IPS-18c (cell line): ENCODE measurements around the gene MTCL3.
"Not testable (repeated sequence)": the region's sequence is repeated elsewhere in the genome, so short reads cannot be mapped to it uniquely, and the experiment has no call there.

Source experiments
- H3K4me3 ChIP-seq: 2 replicates; pipeline ENCODE4 v1.7.0; 2013; ENCODE audit warnings: low read depth, mild to moderate bottlenecking, low read length, moderate library complexity; ENCODE audit not compliant: insufficient read depth
- H3K9me3 ChIP-seq: one replicate; pipeline ENCODE4 v1.6.1; 2013; ENCODE audit warnings: mild to moderate bottlenecking, low read length, moderate library complexity; ENCODE audit not compliant: control insufficient read depth, insufficient read depth

The MTCL3 gene

DNA sequence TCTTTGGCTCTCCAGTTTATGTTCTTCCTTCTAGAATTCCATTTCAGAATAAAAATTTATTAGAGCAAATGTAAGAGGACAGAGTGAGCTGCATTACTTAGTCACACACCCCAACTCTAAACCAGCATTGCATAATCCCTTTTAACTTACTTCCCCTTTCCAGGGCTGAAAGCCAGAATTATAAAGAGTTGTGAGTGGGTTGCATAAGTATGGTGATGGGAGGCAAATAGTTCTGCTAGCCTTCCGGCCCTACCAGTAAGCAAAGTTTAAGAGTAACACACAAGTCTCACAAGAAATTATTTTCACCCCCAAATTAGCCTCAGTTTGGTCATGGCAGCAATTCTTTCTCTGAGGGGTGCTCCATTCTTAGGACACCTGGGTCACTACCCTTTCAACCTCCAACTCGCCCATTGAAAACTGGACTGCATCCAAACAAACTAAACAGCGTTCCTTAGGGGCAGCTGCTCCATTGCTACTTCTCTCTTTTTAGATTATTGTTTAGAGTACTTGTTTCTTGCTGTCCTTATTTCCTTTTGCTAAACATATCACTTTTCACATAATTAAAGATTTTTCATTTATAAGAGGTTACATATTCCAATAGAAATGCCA lies 61.6 kb downstream of the MTCL3 start:
- Histone ChIP-seq H3K4me3 (no peak overlapping the region), H3K9me3 (no peaks in the 10 kb centered on the region)

DNA sequence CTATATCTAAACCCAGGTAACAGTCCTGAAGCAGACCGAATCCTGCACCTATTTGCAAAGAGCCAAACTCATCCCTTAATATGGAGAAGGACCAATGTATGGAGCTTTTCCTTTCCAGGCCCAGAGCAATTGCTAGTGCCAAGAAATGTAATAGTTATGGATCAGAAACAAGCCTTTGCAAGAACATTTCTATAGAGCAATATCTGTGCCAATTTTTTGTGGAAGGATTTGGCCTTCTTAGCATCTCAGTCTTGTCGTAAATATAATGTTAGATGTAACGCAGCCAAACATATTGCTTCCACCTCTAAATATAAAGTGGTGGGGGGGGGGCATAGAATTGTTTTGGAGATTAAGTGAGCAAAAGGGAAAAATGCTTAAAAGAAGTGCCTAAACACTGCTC lies 62.7 kb downstream of the MTCL3 start:
- Histone ChIP-seq H3K4me3 (no peak overlapping the region), H3K9me3 (no peaks in the 10 kb centered on the region)

DNA sequence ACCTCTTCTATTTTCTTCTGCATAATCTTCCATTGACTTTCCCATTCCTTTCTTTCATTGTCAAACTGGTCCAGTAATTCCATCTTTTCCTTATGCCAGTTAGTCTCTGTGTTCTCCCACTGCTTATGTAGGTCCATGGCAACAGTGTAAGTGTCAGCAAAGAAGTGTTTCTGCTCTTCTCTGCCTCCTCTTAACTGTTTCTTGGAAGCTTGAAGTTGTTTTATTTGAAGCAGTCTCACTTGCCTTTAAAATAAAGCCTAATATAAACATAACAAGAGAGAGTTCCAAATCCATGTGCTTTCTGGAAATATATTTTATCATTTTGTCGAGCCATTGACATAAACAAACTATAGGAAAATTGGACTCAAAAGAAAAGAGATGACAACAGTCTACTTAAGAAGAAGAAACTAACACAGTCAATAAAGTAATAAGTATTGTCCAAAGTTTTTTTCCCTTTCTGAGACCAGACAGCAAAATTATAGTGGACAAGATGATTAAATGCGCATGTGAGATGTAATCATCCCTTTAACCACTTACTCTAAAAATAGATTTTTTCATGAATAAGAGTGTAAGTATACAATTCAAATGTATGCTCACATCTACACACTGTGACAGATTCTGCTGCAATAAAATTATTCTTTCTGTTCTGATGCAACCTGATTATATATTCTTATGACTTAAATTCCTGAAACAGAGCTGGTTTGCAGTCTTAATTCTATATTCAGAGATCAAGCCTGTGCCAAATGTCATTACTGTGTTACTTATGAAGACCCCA lies 65.1 kb downstream of the MTCL3 start:
- Histone ChIP-seq H3K9me3 (no peaks in the 10 kb centered on the region), H3K4me3 (no peak overlapping the region)

DNA sequence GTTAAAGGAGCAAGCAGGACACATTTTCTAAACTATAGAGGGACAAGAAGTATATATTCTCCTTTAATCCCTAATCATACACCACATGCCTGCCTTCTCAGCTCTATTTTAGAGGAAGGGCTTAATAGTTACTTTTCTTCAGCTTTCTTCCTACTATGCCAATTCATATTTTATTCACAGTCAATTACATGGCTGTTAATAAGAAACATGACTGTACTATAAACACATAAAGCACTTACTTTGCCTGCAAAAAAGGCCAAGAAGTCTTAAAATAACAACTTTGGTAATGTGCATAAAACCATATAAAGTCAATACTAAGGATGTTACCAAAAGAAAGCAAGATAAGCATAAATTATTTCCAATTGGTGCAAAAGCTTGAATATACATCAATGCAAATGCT lies 66.3 kb downstream of the MTCL3 start:
- H3K4me3 ChIP-seq, result no peak overlapping the region
- no peaks in the 10 kb centered on the region for H3K9me3 ChIP-seq

DNA sequence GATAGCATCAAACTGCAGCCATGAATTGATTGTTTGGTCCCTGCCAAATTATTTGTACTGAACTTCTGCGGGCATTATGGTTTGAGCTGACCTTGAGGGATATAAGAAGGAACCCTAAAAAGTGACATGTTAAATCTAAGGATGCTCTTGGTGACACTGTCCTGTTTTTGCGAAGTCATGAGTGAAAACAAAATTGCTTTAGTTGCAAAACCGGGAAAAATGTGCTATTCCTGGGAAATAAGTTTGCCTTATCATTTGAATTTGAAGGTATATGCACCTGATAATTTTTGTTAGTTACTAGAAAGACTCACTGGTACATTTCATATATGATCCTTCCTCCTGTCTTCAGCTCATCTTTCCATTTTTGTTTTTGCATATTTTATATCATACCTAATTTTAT lies 67.7 kb downstream of the MTCL3 start:
- H3K4me3 ChIP-seq, result no peak overlapping the region
- no peaks in the 10 kb centered on the region for H3K9me3 ChIP-seq

DNA sequence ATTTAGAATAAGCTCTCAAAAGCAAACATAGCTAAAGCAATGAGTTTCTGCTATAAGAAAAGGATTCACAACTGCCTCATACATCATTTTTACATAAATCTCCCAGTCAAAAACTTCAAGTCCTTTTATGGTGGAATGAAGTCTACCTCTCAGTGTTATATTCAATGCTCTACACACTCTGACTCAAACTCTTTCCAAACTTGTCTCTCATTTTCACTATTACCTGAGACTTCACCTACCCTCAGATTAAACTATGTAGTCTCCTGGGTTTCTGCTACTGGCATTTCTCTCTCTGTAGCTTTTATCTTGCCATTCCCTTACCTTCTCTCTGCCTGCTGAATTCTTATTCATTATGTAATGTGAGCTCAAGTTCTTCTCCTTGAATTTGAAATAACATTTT lies 71.4 kb downstream of the MTCL3 start:
- Histone ChIP-seq H3K4me3 (no peak overlapping the region), H3K9me3 (no peaks in the 10 kb centered on the region)

DNA sequence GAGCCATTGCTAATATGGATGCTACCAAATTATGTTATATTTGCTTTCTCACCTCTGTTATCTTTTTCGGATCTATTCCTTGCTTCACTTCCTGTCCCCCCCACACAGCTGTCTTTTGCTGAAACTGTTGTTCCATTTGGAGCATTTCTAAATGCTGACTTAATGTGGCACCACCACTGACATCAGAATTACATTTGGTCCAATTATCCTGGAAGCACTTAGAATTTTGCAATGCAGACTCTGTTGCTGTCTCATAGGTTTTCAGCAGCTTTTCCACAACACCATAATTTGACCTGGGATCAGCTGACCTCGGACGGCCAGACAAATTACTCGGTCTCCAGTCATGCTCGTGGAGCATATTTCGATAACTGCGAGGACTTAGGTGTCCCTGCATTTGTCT lies 72.8 kb downstream of the MTCL3 start:
- Histone ChIP-seq H3K4me3 (no peak overlapping the region), H3K9me3 (no peaks in the 10 kb centered on the region)

DNA sequence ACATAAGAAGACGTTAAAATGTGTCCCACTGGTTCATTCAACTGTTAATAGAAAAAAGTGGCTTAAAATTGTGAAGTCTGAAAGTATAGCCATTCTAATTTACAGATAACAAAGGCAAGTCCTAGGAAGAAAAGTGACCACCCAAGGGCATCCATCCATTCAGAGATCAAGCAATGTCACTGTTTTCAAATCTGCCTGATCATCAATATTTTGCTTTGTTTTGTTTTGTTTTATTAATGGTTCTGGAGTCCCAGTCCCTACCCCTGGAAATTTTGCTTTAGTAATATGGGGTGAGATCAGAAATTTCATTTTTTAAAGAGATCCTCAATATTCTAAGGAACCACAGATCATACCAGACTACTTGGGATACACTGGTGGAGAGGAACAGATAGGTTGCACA lies 77.3 kb downstream of the MTCL3 start:
- Histone ChIP-seq H3K4me3 (no peak overlapping the region), H3K9me3 (no peaks in the 10 kb centered on the region)

DNA sequence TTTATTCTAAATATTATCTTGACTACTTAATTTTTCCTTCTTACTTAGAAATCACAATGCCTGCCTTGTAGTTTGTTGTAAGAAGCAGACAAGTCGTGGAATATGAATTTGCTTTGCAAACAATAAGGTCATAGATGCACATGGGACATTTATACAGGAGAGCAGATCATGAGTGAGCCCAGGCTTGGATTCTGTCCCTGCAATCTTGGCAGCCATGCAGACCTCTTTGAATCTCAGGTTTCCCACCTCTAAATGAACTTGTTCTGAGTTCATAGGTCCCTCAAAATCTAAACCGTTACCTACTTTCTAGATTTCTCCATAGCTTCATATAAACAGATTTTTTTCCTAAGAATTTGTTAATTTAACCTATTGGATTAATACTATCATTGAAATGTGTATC lies 79.4 kb downstream of the MTCL3 start:
- no peak overlapping the region for H3K4me3 ChIP-seq
- H3K9me3 ChIP-seq, result no peaks in the 10 kb centered on the region

DNA sequence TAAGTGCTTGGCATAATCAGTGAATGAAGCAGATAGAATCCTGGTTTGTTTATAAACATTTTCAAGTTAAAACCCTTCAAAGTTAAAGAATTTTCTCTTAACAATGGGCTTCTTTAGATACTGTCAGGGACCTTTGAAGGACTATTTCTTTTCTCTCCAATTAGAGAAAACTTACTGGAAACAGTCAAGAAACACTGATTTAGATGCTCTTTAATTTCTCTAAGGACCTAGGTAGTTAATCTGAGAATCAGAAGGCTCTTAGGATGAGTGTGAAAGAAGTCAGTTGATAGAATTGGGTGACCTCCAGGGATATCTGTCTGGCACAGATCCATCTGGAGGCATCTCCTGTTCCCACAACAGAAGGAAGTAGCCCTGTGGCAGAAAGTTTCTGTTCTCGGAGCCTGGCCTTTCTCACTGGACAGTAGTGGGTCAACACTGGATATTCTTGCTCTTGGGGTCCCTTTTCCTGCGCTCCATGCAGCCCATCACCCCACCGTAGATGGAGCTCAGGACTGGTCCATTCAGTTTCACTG lies 82.5 kb downstream of the MTCL3 start:
- Histone ChIP-seq H3K9me3 (no peaks in the 10 kb centered on the region), H3K4me3 (no peak overlapping the region)

DNA sequence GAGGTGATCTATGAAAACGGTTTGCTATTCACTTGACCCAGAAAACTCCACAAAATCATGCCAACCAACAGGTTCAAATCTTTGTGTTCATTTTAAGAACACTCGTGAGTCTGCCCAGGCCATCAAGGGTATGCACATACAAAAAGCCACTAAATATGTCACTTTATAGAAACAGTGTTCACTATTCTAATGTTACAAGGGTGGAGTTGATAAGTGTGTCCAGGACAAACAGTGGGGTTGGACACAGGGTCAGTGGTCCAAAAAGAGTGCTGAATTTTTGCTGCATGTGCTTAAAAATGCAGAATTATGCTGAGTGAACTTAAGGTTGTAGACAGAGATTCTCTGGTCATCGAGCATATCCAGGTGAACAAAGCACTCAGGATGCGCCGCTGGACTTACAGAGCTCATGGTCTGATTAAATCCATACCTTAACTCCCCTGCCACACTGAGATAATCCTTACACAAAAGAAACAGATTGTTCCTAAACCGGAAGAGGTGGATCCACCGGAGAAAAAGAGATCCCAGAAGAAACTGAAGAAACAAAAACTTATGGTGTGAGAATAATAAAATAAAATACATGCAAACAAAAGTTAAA lies 83.4 kb downstream of the MTCL3 start:
- Histone ChIP-seq H3K9me3 (no peaks in the 10 kb centered on the region), H3K4me3 (no peak overlapping the region)

DNA sequence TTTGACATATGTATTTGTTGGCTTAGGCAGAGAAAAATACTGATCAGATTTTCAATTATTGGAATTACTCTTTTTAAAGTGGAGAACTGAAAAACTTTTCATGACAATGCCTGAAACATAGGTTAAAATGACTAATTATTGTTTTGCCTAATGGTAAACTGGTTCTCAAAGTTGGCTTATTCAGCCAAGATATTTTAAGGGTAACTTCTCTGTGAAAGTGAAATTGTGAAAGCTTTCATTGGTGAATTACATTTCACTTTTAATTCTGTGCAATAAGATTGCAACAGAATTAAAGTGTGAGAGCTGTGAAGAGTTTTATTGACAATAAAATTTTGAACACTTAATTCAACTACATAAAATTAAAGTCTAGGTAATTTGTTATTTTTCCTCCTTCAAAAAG lies 84.5 kb downstream of the MTCL3 start:
- no peak overlapping the region for H3K4me3 ChIP-seq
- no peaks in the 10 kb centered on the region for H3K9me3 ChIP-seq

DNA sequence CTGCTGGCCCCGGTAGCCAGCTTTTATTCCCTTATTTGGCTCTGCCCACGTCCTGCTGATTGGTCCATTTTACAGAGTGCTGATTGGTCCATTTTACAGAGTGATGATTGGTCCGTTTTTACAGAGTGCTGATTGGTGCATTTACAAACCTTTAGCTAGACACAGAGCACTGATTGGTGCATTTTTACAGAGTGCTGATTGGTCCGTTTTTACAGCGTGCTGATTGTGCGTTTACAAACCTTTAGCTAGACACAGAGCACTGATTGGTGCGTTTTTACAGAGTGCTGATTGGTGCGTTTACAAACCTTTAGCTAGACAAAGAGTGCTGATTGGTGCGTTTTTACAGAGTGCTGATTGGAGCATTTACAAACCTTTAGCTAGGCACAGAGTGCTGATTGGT lies 90.6 kb downstream of the MTCL3 start:
- not testable (repeated sequence) for H3K4me3 ChIP-seq, H3K9me3 ChIP-seq

DNA sequence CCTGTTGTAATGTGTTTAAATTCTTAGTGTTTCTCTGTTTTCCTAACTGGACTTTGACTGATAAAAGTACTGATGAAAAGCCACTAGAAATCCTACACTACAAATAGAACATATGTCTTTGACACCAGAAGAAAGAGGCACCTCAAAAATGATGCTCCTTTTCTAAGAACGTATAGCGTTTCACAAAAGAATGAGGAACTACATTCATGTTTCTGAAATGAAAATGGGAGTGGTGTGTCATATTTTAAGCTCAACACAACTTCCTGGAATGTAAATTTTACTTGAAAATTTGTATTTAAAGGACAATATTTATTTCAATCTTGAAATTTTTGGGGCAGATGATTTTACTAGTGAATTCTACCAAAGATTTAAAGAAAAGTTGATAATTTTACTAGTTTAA lies 95.2 kb downstream of the MTCL3 start:
- H3K4me3 ChIP-seq, result no peak overlapping the region
- H3K9me3 ChIP-seq, result no peaks in the 10 kb centered on the region
